Adipose tissue (tissue), 3 donors: ENCODE results near the gene CNTFR. TPM values are rescaled to one million over a fixed set of nuclear protein-coding genes. Genes with fewer than 3 reads are reported as not detected.

Experiments used
- H3K27ac ChIP-seq: one replicate; pipeline ENCODE4 v1.5.1; 2013; ENCODE audit warnings: low read depth, low read length
- WGBS, 3 donors: extraction: QIAGEN DNeasy Blood & Tissue Kit; methylation state at CpG; one replicate each; pipeline ENCODE4 v1.1.7; 2013; 5-methylcytosine and 5-hydroxymethylcytosine counted together
- polyA plus RNA-seq, 3 donors: library from polyadenylated mRNA; stranded (reverse); fragments of 200-250 nt; gene quantifications; one replicate each; pipeline ENCODE4 v1.2.3, GENCODE V29; 2013
- donor health status: healthy with polysubstance abuse.
- donor health status: Bipolar disorder and iron deficiency.
- donor health status: healthy.

Gene CNTFR
- polyA plus RNA-seq, 3 donors, result 18.9 to 174 (median 82.9) TPM

GRCh38 chr9:34577400-34578240 lies 11.9 kb downstream of the CNTFR start:
- H3K27ac ChIP-seq, result no peak overlapping the region
- 3 to 6% (median 3%) methylated on average over 28 to 62 of the region's 62 CpGs for WGBS, 3 donors

GRCh38 chr9:34576597-34577399 lies 12.7 kb downstream of the CNTFR start:
- WGBS, 3 donors, result 45 to 75% (median 72%) methylated on average over 14 of the region's 14 CpGs
- H3K27ac ChIP-seq, result no peak overlapping the region

GRCh38 chr9:34575862-34576596 lies 13.5 kb downstream of the CNTFR start:
- 74 to 81% (median 75%) methylated on average over 21 of the region's 21 CpGs for WGBS, 3 donors
- H3K27ac ChIP-seq, result no peak overlapping the region

- H3K27ac ChIP-seq, result no peak overlapping the region
- 46 to 59% (median 51%) methylated on average over 8 of the region's 8 CpGs for WGBS, 3 donors
Observed at GRCh38 chr9:34575241-34575640, 14.3 kb downstream of the CNTFR start.

GRCh38 chr9:34574571-34574970 lies 15.0 kb downstream of the CNTFR start:
- 90 to 92% (median 91%) methylated on average over 12 of the region's 12 CpGs for WGBS, 3 donors
- no peak overlapping the region for H3K27ac ChIP-seq

- 80 to 85% (median 83%) methylated on average over 10 to 17 of the region's 17 CpGs for WGBS, 3 donors
- H3K27ac ChIP-seq, result no peak overlapping the region
Observed at GRCh38 chr9:34573599-34574325, 15.8 kb downstream of the CNTFR start.

- 74 to 92% (median 88%) methylated on average over 6 of the region's 6 CpGs for WGBS, 3 donors
- H3K27ac ChIP-seq, result no peak overlapping the region
Observed at GRCh38 chr9:34572628-34573027, 16.9 kb downstream of the CNTFR start.

GRCh38 chr9:34572092-34572491 lies 17.4 kb downstream of the CNTFR start:
- H3K27ac ChIP-seq, result no peak overlapping the region

- no peak overlapping the region for H3K27ac ChIP-seq
- 51 to 67% (median 64%) methylated on average over 9 to 12 of the region's 12 CpGs for WGBS, 3 donors
Observed at GRCh38 chr9:34571481-34571810, 18.1 kb downstream of the CNTFR start.

GRCh38 chr9:34570809-34571480 lies 18.6 kb downstream of the CNTFR start:
- 72 to 81% (median 75%) methylated on average over 7 of the region's 7 CpGs for WGBS, 3 donors
- no peak overlapping the region for H3K27ac ChIP-seq

- no peak overlapping the region for H3K27ac ChIP-seq
- 65 to 78% (median 66%) methylated on average over 11 of the region's 11 CpGs for WGBS, 3 donors
Observed at GRCh38 chr9:34570376-34570775, 19.1 kb downstream of the CNTFR start.

- H3K27ac ChIP-seq, result no peak overlapping the region
- WGBS, 3 donors, result 66 to 85% (median 75%) methylated on average over 12 of the region's 12 CpGs
Observed at GRCh38 chr9:34568774-34569173, 20.8 kb downstream of the CNTFR start.

- no peak overlapping the region for H3K27ac ChIP-seq
- 63 to 88% (median 84%) methylated on average over 7 of the region's 7 CpGs for WGBS, 3 donors
Observed at GRCh38 chr9:34568133-34568532, 21.4 kb downstream of the CNTFR start.

- H3K27ac ChIP-seq, result no peak overlapping the region
Observed at GRCh38 chr9:34566972-34567371, 22.6 kb downstream of the CNTFR start.

GRCh38 chr9:34566322-34566721 lies 23.2 kb downstream of the CNTFR start:
- H3K27ac ChIP-seq, result no peak overlapping the region
- 67 to 76% (median 68%) methylated on average over 8 of the region's 8 CpGs for WGBS, 3 donors

More at GRCh38 chr9:34566972-34567371, 22.6 kb downstream of the CNTFR start:
- WGBS, 3 donors, result 77 to 84% (median 82%) methylated on average over 6 of the region's 6 CpGs

GRCh38 chr9:34565856-34566255 lies 23.7 kb downstream of the CNTFR start:
- no peak overlapping the region for H3K27ac ChIP-seq
- 56 to 78% (median 75%) methylated on average over 8 of the region's 8 CpGs for WGBS, 3 donors

GRCh38 chr9:34564617-34565016 lies 24.9 kb downstream of the CNTFR start:
- 87 to 94% (median 91%) methylated on average over 16 of the region's 16 CpGs for WGBS, 3 donors
- H3K27ac ChIP-seq, result no peak overlapping the region

GRCh38 chr9:34563262-34563661 lies 26.3 kb downstream of the CNTFR start:
- WGBS, 3 donors, result 65 to 72% (median 70%) methylated on average over 5 of the region's 5 CpGs

More at GRCh38 chr9:34563262-34563661, 26.3 kb downstream of the CNTFR start:
- no peak overlapping the region for H3K27ac ChIP-seq
